Hematopoietic multipotent progenitor cell treated with erythropoietin and hydrocortisone succinate and interleukin-3 and kit ligand, for 17 days (in vitro differentiated cells): ENCODE data around the gene CCDC159.
"Not testable (repeated sequence)": the region's sequence is repeated elsewhere in the genome, so short reads cannot be mapped to it uniquely, and the experiment has no call there.

Experiments
- DNase-seq: peaks from one replicate; pipeline ENCODE4 v3.0.0-alpha.2; 2015; ENCODE audit warnings: low spot score

The CCDC159 gene

DNA sequence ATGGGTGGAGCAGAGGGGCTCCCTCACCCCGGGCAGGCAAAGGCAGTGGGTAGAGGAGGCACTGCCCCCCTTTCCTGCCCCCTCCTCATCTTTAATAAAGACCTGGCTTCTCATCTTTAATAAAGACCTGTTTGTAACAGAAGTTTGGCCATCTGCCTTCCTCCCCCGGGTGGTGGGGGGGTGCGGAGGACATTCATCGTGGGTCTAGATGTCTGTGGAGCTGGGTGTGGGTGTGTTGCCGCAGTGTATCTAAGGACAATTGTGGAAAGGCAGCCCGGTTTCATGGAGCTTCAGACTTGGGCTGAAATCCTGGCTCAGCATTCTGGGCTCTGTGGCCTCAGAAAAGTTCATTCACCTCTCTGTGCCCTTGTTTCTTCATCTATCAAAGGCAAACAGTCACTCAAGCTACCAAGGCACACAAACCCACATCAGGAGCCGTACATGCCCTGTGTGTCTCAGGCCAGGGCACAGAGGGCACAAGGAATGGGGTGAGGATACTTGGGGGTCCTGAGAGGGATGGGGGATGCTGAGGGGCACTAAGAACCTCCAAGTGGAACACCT, 19.3 kb downstream of the CCDC159 start:
- DNase-seq, result no peak

DNA sequence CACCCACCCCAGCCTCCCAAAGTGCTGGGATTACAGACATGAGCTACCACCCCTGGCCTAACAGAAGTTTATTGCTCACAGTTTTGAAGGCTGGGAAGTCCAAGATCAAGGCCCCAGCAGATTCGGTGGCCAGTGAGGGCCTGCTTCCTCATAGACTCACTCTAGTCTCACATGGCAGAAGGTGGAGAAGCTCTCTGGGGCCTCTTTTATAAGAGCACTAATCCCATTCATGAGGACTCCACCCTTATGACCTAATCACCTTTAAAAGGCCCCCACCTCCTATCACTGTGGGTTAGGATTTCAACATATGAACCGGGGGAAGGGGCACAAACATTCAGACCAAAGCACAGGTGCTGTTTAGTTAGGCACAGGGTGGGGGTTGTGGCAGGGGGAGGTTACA, 21.2 kb downstream of the CCDC159 start:
- no peak for DNase-seq

- DNase-seq, result no peak
Observed at GRCh38 chr19:11370744-11371143, 24.4 kb downstream of the CCDC159 start.

DNA sequence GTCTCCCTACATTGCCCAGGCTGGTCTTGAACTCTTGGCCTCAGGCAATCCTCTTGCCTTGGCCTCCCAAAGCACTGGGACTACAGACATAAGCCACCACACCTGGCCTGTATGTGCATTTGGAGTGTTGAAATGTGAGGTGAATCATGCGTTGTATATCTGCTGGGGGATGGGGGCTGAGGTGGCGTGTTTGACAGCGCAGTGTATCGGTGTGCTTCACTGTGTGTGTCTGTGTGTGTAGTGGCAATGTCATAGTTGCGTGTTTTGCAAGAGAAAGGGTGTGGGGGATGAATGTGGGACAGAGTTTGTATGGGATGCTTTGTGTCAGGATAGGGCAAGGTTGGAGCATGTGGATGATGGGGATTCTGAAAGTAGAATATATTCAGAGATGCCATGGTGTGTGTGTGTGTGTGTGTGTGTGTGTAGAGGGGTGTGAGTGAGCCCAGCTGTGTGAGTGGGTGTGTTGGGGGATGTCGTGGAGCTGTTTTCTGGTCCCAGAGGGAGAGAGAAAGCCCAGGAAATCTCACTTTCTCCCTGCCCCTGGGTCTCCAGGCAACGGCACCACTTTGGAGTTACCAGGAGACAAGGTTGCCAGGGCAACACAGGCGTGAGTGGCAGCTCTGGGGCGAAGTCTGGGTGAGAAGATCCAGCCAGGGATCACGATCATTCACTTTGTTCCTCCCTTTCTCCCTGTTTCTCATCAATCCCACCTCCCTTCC, 27.0 kb downstream of the CCDC159 start:
- DNase-seq, result peak; percentile 51

- DNase-seq, result no peak
Observed at GRCh38 chr19:11373885-11374432, 27.6 kb downstream of the CCDC159 start.

DNA sequence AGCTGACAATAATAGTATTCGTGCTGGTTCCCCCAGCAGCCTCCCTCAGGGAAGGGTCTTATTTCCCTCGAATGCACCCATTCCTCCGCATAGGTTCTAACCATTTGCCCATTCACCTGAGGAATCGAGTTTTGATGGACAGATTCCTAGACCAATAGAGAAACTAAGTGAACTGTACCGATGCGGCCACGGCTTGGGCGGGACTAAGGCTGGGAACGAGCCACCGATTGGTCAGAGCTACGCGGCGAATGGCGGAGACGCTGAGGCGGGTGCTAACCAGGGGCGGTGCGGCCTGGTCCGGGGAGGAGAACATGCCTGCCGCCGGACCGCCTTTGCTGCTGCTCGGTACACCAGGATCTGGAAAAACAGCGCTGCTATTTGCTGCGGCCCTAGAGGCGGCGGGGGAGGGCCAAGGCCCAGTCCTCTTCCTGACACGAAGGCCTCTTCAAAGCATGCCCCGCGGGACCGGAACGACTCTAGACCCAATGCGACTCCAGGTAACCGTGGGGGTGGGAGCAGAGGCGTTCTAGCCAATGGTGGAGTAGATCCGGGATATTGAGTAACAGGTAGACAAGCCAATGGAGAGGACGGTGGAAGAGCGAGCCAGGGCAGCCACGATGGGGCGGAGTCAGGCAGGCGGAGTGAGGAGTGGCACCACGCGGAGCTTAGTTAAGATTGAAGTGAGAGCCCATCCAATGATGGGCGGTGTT, 28.3 kb downstream of the CCDC159 start, which contains the start of gene SWSAP1:
Gene SWSAP1, plus strand, starts transcription at position 234 of the 710 bp plus-strand sequence. Its CDS starts 15 bp downstream, at position 249.
- peak; percentile 99 for DNase-seq

DNA sequence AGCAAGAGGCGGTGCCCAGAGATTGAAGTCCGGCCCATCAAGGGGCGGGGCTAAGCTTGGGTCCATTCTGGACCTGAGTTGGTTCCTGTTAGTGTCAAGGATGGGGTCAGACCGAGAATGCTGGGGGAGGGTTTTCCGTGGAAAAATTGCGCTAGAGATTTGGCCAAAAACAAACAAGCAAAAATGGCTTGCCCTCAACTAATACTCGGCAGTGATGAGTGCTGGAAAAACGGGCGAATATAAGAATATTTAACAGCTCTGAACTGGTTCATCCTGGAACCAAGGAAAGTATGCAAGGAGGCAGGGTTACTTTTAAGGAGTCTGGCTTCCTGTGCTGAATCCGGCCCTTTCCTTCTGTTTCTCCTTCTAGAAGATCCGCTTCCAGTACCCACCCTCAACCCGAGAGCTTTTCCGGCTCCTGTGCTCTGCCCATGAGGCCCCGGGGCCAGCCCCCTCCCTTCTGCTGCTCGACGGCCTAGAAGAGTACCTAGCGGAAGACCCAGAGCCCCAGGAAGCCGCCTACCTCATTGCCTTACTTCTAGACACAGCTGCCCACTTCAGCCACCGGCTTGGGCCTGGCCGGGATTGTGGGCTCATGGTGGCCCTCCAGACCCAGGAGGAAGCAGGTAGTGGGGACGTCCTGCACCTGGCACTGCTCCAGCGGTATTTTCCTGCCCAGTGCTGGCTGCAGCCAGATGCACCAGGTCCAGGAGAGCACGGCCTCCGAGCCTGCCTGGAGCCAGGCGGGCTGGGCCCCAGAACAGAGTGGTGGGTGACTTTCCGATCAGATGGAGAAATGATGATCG, 29.0 kb downstream of the CCDC159 start:
- no peak for DNase-seq

GRCh38 chr19:11377237-11377636, 30.9 kb downstream of the CCDC159 start:
- peak; percentile 63 for DNase-seq

- DNase-seq, result no peak
Observed at GRCh38 chr19:11377756-11378155, 31.4 kb downstream of the CCDC159 start.

GRCh38 chr19:11378319-11379189, 32.2 kb downstream of the CCDC159 start:
- DNase-seq, result peak; percentile 54

- not testable (repeated sequence) for DNase-seq
Observed at GRCh38 chr19:11379269-11379845, 33.0 kb downstream of the CCDC159 start.

DNA sequence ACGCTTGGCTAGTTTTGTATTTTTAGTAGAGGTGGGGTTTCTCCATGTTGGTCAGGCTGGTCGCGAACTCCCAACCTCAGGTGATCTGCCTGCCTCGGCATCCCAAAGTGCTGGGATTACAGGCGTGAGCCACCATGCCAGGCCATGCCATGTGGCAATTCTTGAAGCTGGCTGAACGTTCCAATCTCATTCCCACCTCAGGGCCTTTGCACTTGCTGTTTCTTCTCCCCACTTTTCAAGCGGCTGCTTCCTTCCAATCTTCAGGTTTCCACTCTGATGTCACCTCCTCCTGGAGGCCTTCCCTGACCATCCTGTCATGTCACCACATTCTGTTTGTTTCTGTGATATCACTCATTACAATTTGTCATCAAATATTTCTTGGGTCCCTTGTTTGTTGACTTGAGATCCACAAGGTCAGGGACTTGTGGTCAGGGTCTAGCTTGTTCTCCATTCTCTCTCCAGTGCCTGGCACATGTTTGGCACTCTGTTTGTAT, 33.6 kb downstream of the CCDC159 start:
- no peak for DNase-seq

DNA sequence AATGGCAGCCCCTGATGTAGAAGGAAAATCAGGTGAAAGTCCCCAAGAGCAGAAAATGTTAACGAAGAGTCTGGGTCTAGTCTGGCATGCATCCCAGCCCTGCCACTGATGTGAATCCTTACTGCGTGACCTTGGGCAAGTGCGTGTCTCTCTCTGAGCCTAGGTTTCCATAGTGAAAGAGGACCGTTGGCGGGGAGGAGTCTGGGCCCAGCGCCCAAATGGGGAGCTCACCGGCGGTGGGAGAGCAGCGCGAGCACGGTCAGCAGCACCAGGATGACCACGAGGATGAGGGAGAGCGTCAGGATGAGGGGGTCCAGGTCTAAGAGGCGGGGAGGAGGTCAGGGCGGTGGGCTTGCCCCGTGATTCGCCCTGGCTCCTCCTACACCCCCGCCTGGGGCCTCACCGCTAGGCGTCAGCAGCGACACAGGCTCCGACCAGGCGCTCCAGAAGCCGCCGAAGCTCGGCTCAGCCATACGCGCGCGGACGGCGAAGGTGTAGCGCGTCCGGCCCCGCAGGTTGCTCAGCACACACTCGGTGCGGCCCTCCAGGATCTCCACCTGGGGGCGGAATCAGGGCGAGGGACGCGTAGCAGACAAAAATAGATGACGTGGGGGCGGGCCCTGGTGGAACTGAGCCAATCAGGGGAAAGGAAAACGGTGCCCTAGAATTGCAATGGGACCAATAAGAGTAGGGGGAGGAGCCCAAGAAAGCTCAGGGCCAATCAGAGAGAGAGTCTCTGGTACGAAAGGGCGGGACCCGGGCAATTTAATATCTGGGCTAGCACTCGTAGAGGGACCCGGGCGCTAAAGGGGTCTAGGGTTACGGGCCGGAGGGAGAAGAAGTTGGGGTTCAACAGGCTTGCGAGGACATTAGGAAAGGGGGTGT, 34.6 kb downstream of the CCDC159 start:
- DNase-seq, result peak; percentile 96

- peak; percentile 88 for DNase-seq
Observed at GRCh38 chr19:11382898-11383705, 36.8 kb downstream of the CCDC159 start.

DNA sequence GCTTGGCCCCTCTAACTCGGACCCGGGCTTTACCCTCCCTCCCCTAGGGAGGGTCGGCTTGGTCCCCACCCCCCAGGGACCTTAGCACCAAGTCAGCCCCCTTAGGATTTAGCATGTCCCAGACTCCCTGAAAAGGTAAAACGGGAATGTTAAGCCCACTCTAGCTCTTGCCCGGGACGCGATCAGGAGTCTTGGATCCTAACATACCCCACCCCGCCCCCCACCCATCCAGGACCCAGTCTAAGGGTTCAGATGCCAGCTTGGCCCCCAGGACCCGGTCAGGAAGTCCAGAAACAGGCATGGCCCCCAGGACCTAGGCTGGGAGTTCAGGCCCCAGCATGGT, 37.4 kb downstream of the CCDC159 start:
- no peak for DNase-seq

DNA sequence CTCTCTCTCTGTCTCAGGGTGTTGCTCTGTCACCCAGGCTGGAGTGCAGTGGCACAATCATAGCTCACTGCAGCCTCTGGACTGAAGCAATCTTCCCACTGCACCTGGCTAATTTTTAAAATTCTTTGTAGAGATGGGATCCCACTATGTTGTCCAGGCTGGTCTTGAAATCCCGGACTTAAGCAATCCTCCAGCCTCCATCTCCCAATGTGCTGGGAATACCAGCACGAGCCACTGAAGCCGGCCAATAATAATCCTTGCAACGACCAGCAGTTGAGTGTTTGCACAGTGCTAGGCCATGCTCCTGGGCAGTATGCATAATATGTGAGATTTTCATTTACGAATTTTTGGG, 38.4 kb downstream of the CCDC159 start:
- no peak for DNase-seq

GRCh38 chr19:11387162-11388034, 41.1 kb downstream of the CCDC159 start:
- DNase-seq, result no peak

- DNase-seq, result no peak
Observed at GRCh38 chr19:11390359-11390758, 44.0 kb downstream of the CCDC159 start.
